Rectal smooth muscle tissue (tissue), 1 donor: ENCODE data around the gene STARD10.
A peak's percentile ranks its signal among the peaks of the same experiment; 100 is the strongest.

Source experiments
- H3K27ac ChIP-seq: one replicate; pipeline ENCODE4 v1.7.0; 2013; ENCODE audit warnings: low read depth, low read length, inconsistent platforms
- H3K27me3 ChIP-seq: one replicate; pipeline ENCODE4 v1.7.0; 2013; ENCODE audit warnings: low read length; ENCODE audit not compliant: control insufficient read depth, insufficient read depth
- H3K36me3 ChIP-seq: one replicate; pipeline ENCODE4 v1.7.0; 2013; ENCODE audit warnings: low read length; ENCODE audit not compliant: control insufficient read depth, insufficient read depth
- H3K4me1 ChIP-seq: one replicate; pipeline ENCODE4 v1.7.0; 2013; ENCODE audit warnings: low read length; ENCODE audit not compliant: control insufficient read depth, insufficient read depth
- H3K4me3 ChIP-seq: one replicate; pipeline ENCODE4 v1.7.0; 2013; ENCODE audit warnings: low read length
- H3K9ac ChIP-seq: one replicate; pipeline ENCODE4 v1.7.0; 2013; ENCODE audit warnings: low read length

The STARD10 gene

GRCh38 chr11:72750086-72750485 is 43.8 kb downstream of the STARD10 start:
- Histone ChIP-seq H3K4me1 (peaks cover 6% of the 10 kb centered on the region), H3K36me3 (peaks cover 2% of the 10 kb centered on the region), H3K27ac (no peak overlapping the region), H3K27me3 (no peaks in the 10 kb centered on the region), H3K9ac (no peak overlapping the region), H3K4me3 (no peak overlapping the region)

DNA sequence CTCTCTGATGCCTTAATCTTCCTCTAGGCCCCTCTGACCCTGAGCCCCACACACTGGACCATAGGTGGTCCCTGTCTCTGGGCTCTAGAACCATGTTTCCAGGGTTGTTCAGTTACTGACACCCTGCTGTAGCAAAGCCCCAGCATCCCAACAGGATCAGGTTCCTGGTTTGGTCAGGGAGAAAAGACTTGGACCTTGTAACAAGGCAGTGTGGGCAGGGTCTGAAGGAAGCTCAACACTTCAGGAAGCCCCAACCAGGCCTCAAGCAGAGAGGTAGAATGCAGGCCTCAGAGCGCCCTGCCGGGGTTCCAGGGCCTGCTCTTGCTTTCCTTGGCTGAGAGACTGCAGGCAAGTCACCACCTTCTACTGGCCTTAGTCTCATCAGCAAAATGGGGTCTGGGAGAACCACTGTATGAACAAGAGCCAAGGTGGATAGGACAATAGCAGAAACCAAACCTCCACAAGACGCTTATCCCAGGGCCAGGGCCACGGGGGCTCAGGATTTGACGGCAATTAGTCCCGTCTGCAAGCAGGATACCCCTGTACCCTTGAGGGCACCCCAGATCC is 46.5 kb downstream of the STARD10 start:
- no peak overlapping the region for H3K27ac ChIP-seq
- no peak overlapping the region for H3K9ac ChIP-seq
- H3K4me1 ChIP-seq, result no peaks in the 10 kb centered on the region
- H3K4me3 ChIP-seq, result no peak overlapping the region
- no peaks in the 10 kb centered on the region for H3K27me3 ChIP-seq
- no peaks in the 10 kb centered on the region for H3K36me3 ChIP-seq

- Histone ChIP-seq H3K36me3 (no peaks in the 10 kb centered on the region), H3K27ac (no peak overlapping the region), H3K9ac (no peak overlapping the region), H3K27me3 (no peaks in the 10 kb centered on the region), H3K4me3 (no peak overlapping the region), H3K4me1 (no peaks in the 10 kb centered on the region)
These were observed 47.0 kb downstream of the STARD10 start for GRCh38 chr11:72746821-72747220.

DNA sequence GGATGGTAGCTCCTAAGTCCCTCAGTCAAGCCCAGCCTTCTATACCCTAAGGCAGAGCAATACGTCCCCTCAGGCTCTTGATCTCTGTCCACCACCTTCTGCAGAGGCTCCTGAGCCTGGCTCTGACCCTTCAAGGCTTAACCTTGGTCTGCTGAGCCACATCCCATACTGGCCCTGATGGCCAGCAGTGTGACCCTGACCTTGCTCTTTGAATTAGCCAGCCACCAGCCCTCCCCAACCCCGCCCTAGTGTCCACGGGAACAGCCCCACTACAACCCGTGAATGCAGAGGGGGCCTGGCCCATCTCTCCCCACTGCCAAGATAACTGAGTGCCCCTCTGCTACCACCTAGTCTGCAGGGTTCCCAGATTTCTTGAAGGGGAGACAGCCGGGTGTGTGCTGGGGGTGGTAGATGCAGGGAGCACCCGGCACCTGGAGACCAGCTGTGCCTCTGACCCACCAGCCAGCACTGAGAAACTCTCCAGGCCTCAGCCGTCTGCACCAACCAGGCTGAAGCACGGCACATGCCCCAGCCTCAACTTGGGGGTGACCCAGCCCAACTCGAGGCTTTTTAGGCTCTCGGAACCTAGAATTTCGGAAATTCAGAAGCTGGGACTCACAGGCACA is 47.8 kb downstream of the STARD10 start:
- Histone ChIP-seq H3K27me3 (no peaks in the 10 kb centered on the region), H3K4me1 (no peaks in the 10 kb centered on the region), H3K27ac (no peak overlapping the region), H3K36me3 (no peaks in the 10 kb centered on the region), H3K9ac (no peak overlapping the region), H3K4me3 (no peak overlapping the region)

- Histone ChIP-seq H3K36me3 (no peaks in the 10 kb centered on the region), H3K4me1 (no peaks in the 10 kb centered on the region), H3K27me3 (no peaks in the 10 kb centered on the region), H3K9ac (no peak overlapping the region), H3K27ac (no peak overlapping the region), H3K4me3 (no peak overlapping the region)
These were observed 48.3 kb downstream of the STARD10 start for GRCh38 chr11:72745511-72745910.

DNA sequence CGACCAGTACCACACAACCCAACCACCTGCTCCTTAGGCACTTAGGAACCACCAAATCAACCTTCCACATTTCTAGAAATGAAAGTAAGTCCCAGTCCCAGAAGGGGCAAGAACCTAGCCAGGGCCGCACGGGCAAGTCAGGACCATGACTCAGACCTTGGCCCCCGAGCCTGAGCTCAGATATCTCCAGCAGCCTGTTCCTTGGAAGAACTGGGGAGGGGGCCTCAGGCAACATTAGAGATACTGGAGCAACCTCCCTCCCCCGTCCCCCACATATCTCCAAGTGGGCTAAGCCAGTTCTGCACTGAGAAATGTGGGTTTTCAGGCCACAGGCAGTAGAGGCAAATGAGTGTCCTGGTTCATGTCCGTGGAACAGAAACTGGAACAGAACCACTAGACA is 49.4 kb downstream of the STARD10 start:
- Histone ChIP-seq H3K4me1 (no peaks in the 10 kb centered on the region), H3K9ac (no peak overlapping the region), H3K27me3 (no peaks in the 10 kb centered on the region), H3K27ac (no peak overlapping the region), H3K36me3 (no peaks in the 10 kb centered on the region), H3K4me3 (no peak overlapping the region)

- Histone ChIP-seq H3K4me1 (no peaks in the 10 kb centered on the region), H3K27me3 (no peaks in the 10 kb centered on the region), H3K36me3 (no peaks in the 10 kb centered on the region), H3K4me3 (no peak overlapping the region), H3K9ac (no peak overlapping the region), H3K27ac (no peak overlapping the region)
These were observed 50.3 kb downstream of the STARD10 start for GRCh38 chr11:72743321-72744221.

DNA sequence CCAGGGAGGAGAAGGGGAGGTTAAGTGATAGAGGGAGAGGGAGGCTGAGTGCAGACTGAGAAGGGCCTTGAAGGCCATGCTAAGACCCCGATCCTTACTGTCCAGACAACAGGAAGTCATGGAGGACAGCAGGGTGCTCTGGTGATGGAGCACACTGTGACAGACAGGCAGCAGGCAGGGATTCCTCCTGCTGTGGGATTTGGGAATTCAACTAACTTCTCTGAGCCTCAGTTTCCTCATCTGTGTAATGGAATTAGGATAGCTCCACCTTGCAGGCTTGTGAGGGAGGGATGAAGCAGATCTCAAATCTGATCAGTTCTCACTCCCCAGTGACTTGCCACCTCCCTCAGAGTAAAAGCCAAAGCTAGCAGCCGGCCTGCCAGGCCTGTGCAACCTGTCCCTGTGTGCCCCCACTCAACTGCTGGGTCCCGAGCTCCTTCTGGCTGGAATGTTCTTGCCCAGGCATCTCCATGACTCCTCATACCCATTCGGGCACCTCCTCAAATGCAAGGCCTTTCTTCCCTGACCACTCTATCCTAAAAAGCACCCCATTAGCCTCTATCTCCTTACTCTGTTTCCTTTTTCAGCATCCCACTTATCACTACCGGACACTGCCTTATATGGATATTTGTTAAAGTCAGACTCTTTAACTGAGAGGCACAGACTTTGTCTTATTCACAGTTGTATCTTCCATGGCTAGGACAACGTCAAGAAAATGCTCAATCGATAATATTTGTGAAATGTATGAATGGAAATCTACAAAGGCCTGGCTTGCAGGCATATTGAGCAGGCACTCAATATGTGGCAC is 51.1 kb downstream of the STARD10 start:
- no peak overlapping the region for H3K4me3 ChIP-seq
- H3K27me3 ChIP-seq, result no peaks in the 10 kb centered on the region
- H3K36me3 ChIP-seq, result no peaks in the 10 kb centered on the region
- no peak overlapping the region for H3K27ac ChIP-seq
- H3K9ac ChIP-seq, result no peak overlapping the region
- no peaks in the 10 kb centered on the region for H3K4me1 ChIP-seq

DNA sequence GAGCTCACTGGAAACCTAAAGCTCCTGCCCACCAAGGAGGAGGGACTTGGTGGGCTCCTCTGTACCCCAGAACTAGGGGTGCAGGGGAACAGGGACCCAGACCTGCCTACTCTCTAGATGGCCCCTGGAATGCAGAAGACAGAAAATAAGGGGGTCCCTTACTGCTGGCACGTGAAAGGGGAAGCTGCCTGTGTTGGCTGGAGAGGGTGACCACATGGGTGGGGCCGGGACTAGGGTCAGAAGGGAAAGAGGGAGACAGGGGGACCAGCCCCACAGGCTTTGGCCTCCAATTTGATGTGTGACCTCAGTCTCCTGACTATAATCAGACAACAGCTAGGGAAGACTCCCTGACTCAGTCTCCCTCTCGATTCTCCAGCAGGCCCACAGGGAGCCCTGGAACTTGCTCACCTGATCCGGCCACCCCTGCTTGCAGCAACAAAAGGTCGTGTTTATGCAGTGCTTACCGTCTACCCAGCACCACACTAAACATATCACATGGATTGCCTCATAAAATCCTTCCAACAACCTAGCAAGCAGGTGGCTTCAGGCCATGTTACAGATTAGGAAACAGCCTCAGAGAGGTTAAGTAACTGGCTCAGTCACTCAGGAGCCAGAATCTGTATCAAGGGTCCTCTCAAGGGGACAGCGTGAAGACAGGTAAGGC is 51.9 kb downstream of the STARD10 start:
- Histone ChIP-seq H3K9ac (no peak overlapping the region), H3K27ac (no peak overlapping the region), H3K4me3 (peak overlapping the region; percentile 19), H3K27me3 (no peaks in the 10 kb centered on the region), H3K36me3 (no peaks in the 10 kb centered on the region), H3K4me1 (no peaks in the 10 kb centered on the region)

GRCh38 chr11:72741429-72741833 is 52.4 kb downstream of the STARD10 start:
- peaks cover 3% of the 10 kb centered on the region for H3K4me1 ChIP-seq

DNA sequence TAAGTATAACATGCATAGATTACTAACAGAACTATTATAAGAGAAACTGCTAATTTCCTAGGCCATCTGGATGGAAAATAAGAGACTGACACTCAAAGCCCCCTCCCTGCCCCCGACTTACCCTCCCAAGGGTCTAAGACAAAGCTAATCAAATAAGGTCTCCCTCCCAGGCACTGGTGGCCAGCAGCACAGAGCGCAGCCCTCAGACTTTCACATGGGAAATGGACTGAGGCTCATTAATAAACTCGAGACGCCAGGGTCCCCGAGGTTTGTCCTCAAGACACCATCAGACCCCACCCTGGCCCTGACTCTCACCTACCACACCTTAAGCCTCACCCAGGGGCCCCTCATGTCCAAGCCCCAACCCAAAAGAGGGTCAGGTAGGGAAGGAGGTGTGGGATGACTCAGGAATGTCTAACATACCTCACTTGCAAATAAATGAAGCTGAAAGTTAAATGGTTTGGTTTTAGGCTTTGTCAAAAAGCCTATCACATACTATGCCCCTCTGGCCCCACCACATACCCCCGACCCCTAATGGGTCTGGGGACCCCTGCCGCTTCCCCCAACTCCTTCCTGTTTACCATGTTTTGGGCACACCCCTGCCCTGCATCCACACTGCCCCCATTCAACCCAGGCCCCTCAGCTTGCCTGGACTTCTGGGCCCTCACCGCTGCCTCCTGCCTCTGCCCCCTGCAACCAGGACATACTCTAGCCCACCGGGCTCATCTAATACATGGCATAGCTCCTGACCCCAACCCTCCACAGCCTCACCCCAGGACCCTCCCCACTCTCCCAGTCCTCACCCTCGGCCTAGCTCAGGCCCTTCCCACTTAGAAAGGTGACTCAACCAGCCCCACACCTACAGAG is 53.1 kb downstream of the STARD10 start:
- Histone ChIP-seq H3K9ac (no peak overlapping the region), H3K27ac (no peak overlapping the region), H3K36me3 (no peaks in the 10 kb centered on the region), H3K4me1 (peaks cover 5% of the 10 kb centered on the region), H3K4me3 (no peak overlapping the region), H3K27me3 (no peaks in the 10 kb centered on the region)

More at GRCh38 chr11:72741429-72741833, 52.4 kb downstream of the STARD10 start:
- peak overlapping the region; percentile 19 for H3K4me3 ChIP-seq
- H3K27me3 ChIP-seq, result no peaks in the 10 kb centered on the region
- no peaks in the 10 kb centered on the region for H3K36me3 ChIP-seq
- no peak overlapping the region for H3K9ac ChIP-seq
- H3K27ac ChIP-seq, result no peak overlapping the region
